Heart right ventricle (tissue), 16 donors: ENCODE data around the gene RHOF. TPM values are rescaled to one million over a fixed set of nuclear protein-coding genes. Genes with fewer than 3 reads are reported as not detected.
A peak's percentile ranks its signal among the peaks of the same experiment; 100 is the strongest.
"Not testable (repeated sequence)": the region's sequence is repeated elsewhere in the genome, so short reads cannot be mapped to it uniquely, and the experiment has no call there.

Experiments
- ATAC-seq, 8 donors: fragments of 200-7000 bp; cut with Tn5 transposase; one replicate each; pipeline ENCODE4 v1.9.1; 2020; ENCODE audit warnings: mild to moderate bottlenecking in 8 of 8, moderate library complexity in 8 of 8, moderate number of reproducible peaks in 1 of 8
- DNase-seq, 2 donors: peaks; one replicate each; pipeline ENCODE4 v3.0.0-alpha.2; 2020
- H3K27ac ChIP-seq, 10 donors: fragments of 200-600 bp; sonication (generic) in 2 of 10; one replicate each; pipeline versions ENCODE4 v1.5.0 to v1.8.0; 2020 to 2022; ENCODE audit warnings: mild to moderate bottlenecking in 3 of 10
- H3K27me3 ChIP-seq, 7 donors: fragments of 200-600 bp; one replicate each; pipeline ENCODE4 v1.8.0; 2021 to 2022; ENCODE audit warnings: mild to moderate bottlenecking in 2 of 7
- H3K36me3 ChIP-seq, 9 donors: fragments of 200-600 bp; sonication (generic) in 1 of 9; one replicate each; pipeline versions ENCODE4 v1.5.0 to v1.8.0; 2020 to 2022; ENCODE audit warnings: mild to moderate bottlenecking in 2 of 9
- H3K4me1 ChIP-seq, 9 donors: fragments of 200-600 bp; sonication (generic) in 1 of 9; one replicate each; pipeline versions ENCODE4 v1.5.0 to v1.8.0; 2020 to 2022; ENCODE audit warnings: mild to moderate bottlenecking in 4 of 9
- H3K4me3 ChIP-seq, 10 donors: fragments of 200-600 bp; sonication (generic) in 2 of 10; one replicate each; pipeline versions ENCODE4 v1.5.0 to v1.8.0; 2020 to 2022; ENCODE audit warnings: mild to moderate bottlenecking in 7 of 10, moderate library complexity in 2 of 10
- H3K9me3 ChIP-seq, 11 donors: fragments of 200-600 bp in 10 of 11; sonication (generic) in 2 of 11; one replicate each; pipeline versions ENCODE4 v1.5.0 to v1.8.0; 2013 to 2022; ENCODE audit warnings: mild to moderate bottlenecking in 2 of 11, control low read depth in 1 of 11, moderate library complexity in 1 of 11
- CTCF ChIP-seq, 9 donors: fragments of 200-600 bp; sonication (generic) in 2 of 9; IDR thresholded peaks; one replicate each; pipeline versions ENCODE4 v1.5.0 to v1.8.0; 2021 to 2022; ENCODE audit warnings: antibody characterized with exemption in 9 of 9, mild to moderate bottlenecking in 5 of 9, moderate library complexity in 1 of 9
- WGBS, 2 donors: extraction: QIAGEN DNeasy Blood & Tissue Kit; methylation state at CpG; one replicate each; pipeline ENCODE4 v1.1.7; 2013; ENCODE audit warnings: inconsistent platforms in 1 of 2; 5-methylcytosine and 5-hydroxymethylcytosine counted together
- intact Hi-C, 10 donors: fragments of 100-400 bp; cut with DNase I; formaldehyde crosslinking; loops; one replicate each; pipeline versions ENCODE4 v1.11.1 to v1.14.2; 2022
- polyA plus RNA-seq, 2 donors: library from polyadenylated mRNA; stranded (reverse); fragments of 200-250 nt; gene quantifications; one replicate each; pipeline ENCODE4 v1.2.3, GENCODE V29; 2013
- total RNA-seq, 10 donors: library from RNA; stranded (reverse); fragmentation: NEBNext Ultra II Directional in 3 of 10; extraction: Animal tissue kit (Norgen Biotek cat#: 25700) in 3 of 10; gene quantifications; one replicate each; pipeline versions ENCODE4 v1.2.1 to v1.2.4, GENCODE V29; 2021 to 2023
- donor health status: Arrhythmogenic right ventricular cardiomyopathy.
- donor health status: ischemic (EF 13 %, LVEDD 7.1; RV severe dilation, severe dysfunction).
- donor health status: healthy with polysubstance abuse.
- donor health status: DM: no; HTN: yes; CAD: no.
- donor health status: DM: no; HTN: no; CAD: no.
- donor health status: ischemic (EF 25% LVEDD 6.9; RV normal size, moderate dysfunction).
- donor health status: ischemic (EF 25% LVEDD 5.7; RV mildly dilated, moderate dysfunction).
- donor health status: healthy.
- donor health status: DM: yes; HTN: yes; CAD: no.
- donor health status: Ischemic cardiomyopathy.
- donor health status: ischemic (EF 35%, LVEDD 5.7; RV mildly dilated, moderate dysfunction).
- donor health status: nonischemic (EF 11% LVEDD 7.7; RV severe dilation, severe dysfunction).
- donor health status: DM: yes; HTN: yes; CAD: no.
- donor health status: PGD.
- donor health status: ischemic (EF 29% LVEDD 5.4; RV normal size, mild dysfunction).
- donor health status: nonischemic (EF 23%, LVEDD 6.1; RV moderate dilation, normal function).

RHOF gene
- total and polyA plus RNA-seq, 12 donors: 16.5 to 45.6 (median 24.7) TPM

- Histone ChIP-seq H3K4me3 (no peak overlapping the region), H3K4me1 (peaks cover 15 to 43% (median 27%) of the 10 kb centered on the region in 9 donors), H3K27ac (no peak overlapping the region), H3K36me3 (peaks cover 0 to 13% (median 0%) of the 10 kb centered on the region in 9 donors), H3K9me3 (no peaks in the 10 kb centered on the region), H3K27me3 (no peaks in the 10 kb centered on the region)
- intact Hi-C loops: loop anchor here in 2 of 10 donors (5.0 kb wide), 1 partner anchor 53 kb away; the partner anchor contains the start of gene TMEM120B (in 2 of the 2)
- no peak for DNase-seq
- ATAC-seq: no peak
- 96% methylated on average over 3 of the region's 3 CpGs for WGBS, 2 donors
- no peak for TF ChIP-seq CTCF (IDR thresholded peaks at IDR 0.05)
These were observed 28.7 kb downstream of the RHOF start for GRCh38 chr12:121764808-121765207.

- ATAC-seq: peak; percentile 39 to 93 (median 87)
- Histone ChIP-seq H3K9me3 (no peaks in the 10 kb centered on the region), H3K4me1 (peaks cover 4 to 26% (median 11%) of the 10 kb centered on the region in 9 donors), H3K27me3 (no peaks in the 10 kb centered on the region), H3K36me3 (peaks cover 0 to 13% (median 0%) of the 10 kb centered on the region in 9 donors), H3K27ac (peak overlapping the region in 9 of 10 donors; percentile 32 to 73 (median 66)), H3K4me3 (peak overlapping the region in 1 of 10 donors; percentile 10)
- DNase-seq: no peak
- TF ChIP-seq CTCF (IDR thresholded peaks at IDR 0.05): no peak
- intact Hi-C loops: no loop called here
- WGBS, 2 donors: 46 to 55% methylated on average over 6 of the region's 6 CpGs
These were observed 31.2 kb downstream of the RHOF start for GRCh38 chr12:121762269-121762668.

- H3K27ac ChIP-seq, DNase-seq, H3K4me3 ChIP-seq, H3K27me3 ChIP-seq, H3K9me3 ChIP-seq, ATAC-seq, intact Hi-C loops: not testable (repeated sequence)
- H3K36me3 ChIP-seq: peaks cover 0 to 13% (median 0%) of the 10 kb centered on the region in 9 donors
- peaks cover 3 to 30% (median 11%) of the 10 kb centered on the region in 9 donors for H3K4me1 ChIP-seq
- 95 to 96% methylated on average over 15 to 22 of the region's 22 CpGs for WGBS, 2 donors
These were observed 35.0 kb downstream of the RHOF start for GRCh38 chr12:121758536-121758935.

- Histone ChIP-seq H3K27ac (no peak overlapping the region), H3K36me3 (peaks cover 0 to 26% (median 0%) of the 10 kb centered on the region in 9 donors), H3K9me3 (no peaks in the 10 kb centered on the region), H3K4me1 (peaks cover 0 to 22% (median 7%) of the 10 kb centered on the region in 9 donors), H3K27me3 (no peaks in the 10 kb centered on the region), H3K4me3 (no peak overlapping the region)
- intact Hi-C loops: no loop called here
- no peak for DNase-seq
- ATAC-seq: no peak
- 92 to 96% methylated on average over 3 of the region's 3 CpGs for WGBS, 2 donors
- TF ChIP-seq CTCF (IDR thresholded peaks at IDR 0.05): no peak
These were observed 37.9 kb downstream of the RHOF start for GRCh38 chr12:121755591-121755990.

GRCh38 chr12:121754836-121755235 is 38.7 kb downstream of the RHOF start:
- ATAC-seq (no peak), DNase-seq (no peak)
- no peak for TF ChIP-seq CTCF (IDR thresholded peaks at IDR 0.05)
- peaks cover 0 to 22% (median 7%) of the 10 kb centered on the region in 9 donors for H3K4me1 ChIP-seq
- H3K27me3 ChIP-seq: no peaks in the 10 kb centered on the region
- peak overlapping the region in 5 of 10 donors; percentile 60 to 75 (median 67) for H3K27ac ChIP-seq
- 95 to 96% methylated on average over 11 of the region's 11 CpGs for WGBS, 2 donors
- H3K36me3 ChIP-seq: peaks cover 0 to 29% (median 0%) of the 10 kb centered on the region in 9 donors
- intact Hi-C loops: loop anchor here in 2 of 10 donors (5.0 kb wide), 2 partner anchors 38 to 43 kb away; partner anchors contain the start of gene TMEM120B (in 1 of the 2)
- no peaks in the 10 kb centered on the region for H3K9me3 ChIP-seq
- H3K4me3 ChIP-seq: no peak overlapping the region
